ENCODE results near the gene LRRC14B. TPM values are rescaled to one million over a fixed set of nuclear protein-coding genes. Genes with fewer than 3 reads are reported as not detected.
"Not testable (repeated sequence)": the region's sequence is repeated elsewhere in the genome, so short reads cannot be mapped to it uniquely, and the experiment has no call there.

LRRC14B gene
- total and polyA plus RNA-seq, 2 experiments from 2014 or later, result not detected

- no peak for TF ChIP-seq ZNF462 (CRISPR knock-in tag; IDR thresholded peaks at IDR 0.05)
- TF ChIP-seq POLR2AphosphoS5 (IDR thresholded peaks at IDR 0.05; ENCODE audit: low read depth), result no peak
- TF ChIP-seq ZNF114 (CRISPR knock-in tag; IDR thresholded peaks at IDR 0.05), result no peak
- TF ChIP-seq ZNF331 (CRISPR knock-in tag; IDR thresholded peaks at IDR 0.05; ENCODE audit: low read depth), result no peak
- no peak for TF ChIP-seq EZH2phosphoT487 (IDR thresholded peaks at IDR 0.05; ENCODE audit: unreplicated experiment)
- no peak for TF ChIP-seq NANOG (IDR thresholded peaks at IDR 0.05; ENCODE audit: borderline replicate concordance)
Observed at GRCh38 chr5:208449-209114, 17.3 kb downstream of the LRRC14B start (continued).

GRCh38 chr5:213803-214395, 22.6 kb downstream of the LRRC14B start:
- H3K4me1 ChIP-seq (ENCODE audit: insufficient read depth), result peaks cover 6% of the 10 kb centered on the region; the same call in 1 of the 2 replicates
- Mint-ChIP-seq H3K4me1 (peaks cover 6% of the 10 kb centered on the region), H3K27ac (no peak overlapping the region), H3K4me3 (no peak overlapping the region), H3K27me3 (ENCODE audit: insufficient read depth, low read depth, poor library complexity) (peaks cover 4% of the 10 kb centered on the region), H3K36me3 (ENCODE audit: low read depth) (peaks cover 28% of the 10 kb centered on the region), H3K9me3 (no peaks in the 10 kb centered on the region; the same call in 2 of the 3 replicates)
- no peaks in the 10 kb centered on the region for H3K27me3 ChIP-seq (ENCODE audit: insufficient read depth)
- H3K4me3 ChIP-seq, result no peak overlapping the region
- H3K36me3 ChIP-seq (ENCODE audit: insufficient read depth), result no peaks in the 10 kb centered on the region
- H2AFZ ChIP-seq, result no peak overlapping the region
- H3K9me2 ChIP-seq (ENCODE audit: insufficient read depth), result no peaks in the 10 kb centered on the region
- H4K20me1 ChIP-seq (replicated peaks; ENCODE audit: insufficient read depth), result peaks cover 8% of the 10 kb centered on the region
- no peak overlapping the region for H3K27ac ChIP-seq (ENCODE audit: low read depth)
- no peaks in the 10 kb centered on the region for H3F3A ChIP-seq (replicated peaks; ENCODE audit: low read depth)
- H3K4me2 ChIP-seq, result no peak overlapping the region
- ATAC-seq (no peak), DNase-seq (ENCODE audit: low spot score) (no peak)
- peaks cover 26% of the 10 kb centered on the region for H3K79me2 ChIP-seq (replicated peaks; ENCODE audit: insufficient read depth)
- TF ChIP-seq CREB1 (CRISPR knock-in tag; IDR thresholded peaks at IDR 0.05; ENCODE audit: low read depth) (no peak), ZNF114 (CRISPR knock-in tag; IDR thresholded peaks at IDR 0.05) (no peak), ZNF331 (CRISPR knock-in tag; IDR thresholded peaks at IDR 0.05; ENCODE audit: low read depth) (no peak), NANOG (IDR thresholded peaks at IDR 0.05; ENCODE audit: borderline replicate concordance) (no peak), EZH2phosphoT487 (IDR thresholded peaks at IDR 0.05; ENCODE audit: unreplicated experiment) (no peak), JUNB (IDR thresholded peaks at IDR 0.05; ENCODE audit: unreplicated experiment) (no peak), ETS1 (IDR thresholded peaks at IDR 0.05) (no peak)

- H3K27me3 ChIP-seq (ENCODE audit: insufficient read depth); H3K27ac Mint-ChIP-seq; ATAC-seq; H3K4me2 ChIP-seq; DNase-seq (ENCODE audit: low spot score); H3K9me2 ChIP-seq (ENCODE audit: insufficient read depth); H3K27ac ChIP-seq (ENCODE audit: low read depth); H3K4me3 ChIP-seq; H3K4me1 ChIP-seq (ENCODE audit: insufficient read depth); H3K9me3 Mint-ChIP-seq; H3F3A ChIP-seq (replicated peaks; ENCODE audit: low read depth); H2AFZ ChIP-seq; H3K27me3 Mint-ChIP-seq (ENCODE audit: insufficient read depth, low read depth, poor library complexity); H3K36me3 ChIP-seq (ENCODE audit: insufficient read depth); H3K4me3 Mint-ChIP-seq: not testable (repeated sequence)
- peaks cover 12% of the 10 kb centered on the region for H4K20me1 ChIP-seq (replicated peaks; ENCODE audit: insufficient read depth)
- Mint-ChIP-seq H3K36me3 (ENCODE audit: low read depth) (peaks cover 28% of the 10 kb centered on the region), H3K4me1 (peaks cover 16% of the 10 kb centered on the region)
- peaks cover 33% of the 10 kb centered on the region for H3K79me2 ChIP-seq (replicated peaks; ENCODE audit: insufficient read depth)
Observed at GRCh38 chr5:215256-215655, 24.0 kb downstream of the LRRC14B start.

Measured in GM23338 (cell line).